Spleen (tissue), 7 donors: Measurements from ENCODE around the gene ADGB.

ENCODE experiments used
- POLR2A ChIP-seq, 3 donors: fragments of 450-650 bp; IDR thresholded peaks; one replicate each; pipeline ENCODE4 v1.5.1; 2017; ENCODE audit warnings: antibody characterized with exemption in 3 of 3, mild to moderate bottlenecking in 1 of 3
- POLR2AphosphoS5 ChIP-seq, 3 donors: sonication (generic); formaldehyde crosslinking; IDR thresholded peaks; one replicate each; pipeline ENCODE4 v1.5.1; 2017; ENCODE audit warnings: antibody characterized with exemption in 3 of 3
- TF ChIP-seq, protein P1 (sequence below), 11 experiments: fragments of 200-600 bp in 7 of 11; fragments of 450-650 bp in 4 of 11; sonication (generic) in 4 of 11; IDR thresholded peaks in 8 of 11; conservative IDR thresholded peaks in 3 of 11; 1 replicate in 7 of 11; 2 replicates in 4 of 11; pipeline versions ENCODE4 v1.4.0 to v1.8.0; 2016 to 2021; ENCODE audit warnings: antibody characterized with exemption in 11 of 11, inconsistent platforms in 4 of 11, mild to moderate bottlenecking in 1 of 11
- donor health status: DM: no; HTN: no; CAD: no; lungs with moderate emphysema.
- donor health status: DM: no; HTN: no; CAD: no.
- donor health status: DM: no; HTN: no; CAD: no.

DNA sequence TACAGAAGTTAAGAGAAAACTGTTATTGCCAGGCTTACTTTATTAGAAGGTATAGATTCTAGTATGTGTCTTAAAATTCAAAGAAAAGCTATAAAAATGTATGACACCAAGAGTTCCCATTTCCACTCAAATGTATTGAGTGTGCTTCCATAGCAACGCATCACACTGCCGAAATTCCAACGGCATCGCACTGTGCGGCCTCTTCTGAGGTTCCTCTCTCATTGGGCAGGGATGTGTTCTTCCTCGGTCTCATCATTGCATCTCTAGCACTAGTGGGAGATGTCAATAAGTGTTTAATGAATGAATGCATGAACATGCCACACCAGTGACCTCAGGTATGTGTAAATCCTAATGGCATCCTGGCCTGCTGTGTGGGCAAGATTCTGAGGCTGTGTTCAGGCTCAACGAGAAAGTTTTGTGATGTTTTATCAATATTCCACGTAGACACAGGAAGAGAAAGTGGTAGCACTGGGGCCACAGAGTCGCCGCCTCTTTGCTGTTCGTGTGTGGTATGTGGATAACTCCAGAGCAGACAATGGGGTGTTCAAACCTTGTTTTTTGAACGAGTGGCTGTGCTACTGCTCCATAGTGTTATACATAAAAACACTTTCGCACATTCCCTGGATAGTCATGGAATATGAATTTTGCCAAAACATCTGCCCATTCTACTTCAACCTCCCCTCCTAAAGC, 171.6 kb downstream of the ADGB start:
- TF ChIP-seq, protein P1, sequence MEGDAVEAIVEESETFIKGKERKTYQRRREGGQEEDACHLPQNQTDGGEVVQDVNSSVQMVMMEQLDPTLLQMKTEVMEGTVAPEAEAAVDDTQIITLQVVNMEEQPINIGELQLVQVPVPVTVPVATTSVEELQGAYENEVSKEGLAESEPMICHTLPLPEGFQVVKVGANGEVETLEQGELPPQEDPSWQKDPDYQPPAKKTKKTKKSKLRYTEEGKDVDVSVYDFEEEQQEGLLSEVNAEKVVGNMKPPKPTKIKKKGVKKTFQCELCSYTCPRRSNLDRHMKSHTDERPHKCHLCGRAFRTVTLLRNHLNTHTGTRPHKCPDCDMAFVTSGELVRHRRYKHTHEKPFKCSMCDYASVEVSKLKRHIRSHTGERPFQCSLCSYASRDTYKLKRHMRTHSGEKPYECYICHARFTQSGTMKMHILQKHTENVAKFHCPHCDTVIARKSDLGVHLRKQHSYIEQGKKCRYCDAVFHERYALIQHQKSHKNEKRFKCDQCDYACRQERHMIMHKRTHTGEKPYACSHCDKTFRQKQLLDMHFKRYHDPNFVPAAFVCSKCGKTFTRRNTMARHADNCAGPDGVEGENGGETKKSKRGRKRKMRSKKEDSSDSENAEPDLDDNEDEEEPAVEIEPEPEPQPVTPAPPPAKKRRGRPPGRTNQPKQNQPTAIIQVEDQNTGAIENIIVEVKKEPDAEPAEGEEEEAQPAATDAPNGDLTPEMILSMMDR (IDR thresholded peaks at IDR 0.05 in 8 of 11, conservative IDR thresholded peaks at IDR 0.05 in 3 of 11): no peak
- TF ChIP-seq POLR2A (IDR thresholded peaks at IDR 0.05) (no peak), POLR2AphosphoS5 (IDR thresholded peaks at IDR 0.05) (no peak)
